ENCODE results near the gene GPR18.
"Not testable (repeated sequence)": the region's sequence is repeated elsewhere in the genome, so short reads cannot be mapped to it uniquely, and the experiment has no call there.

The GPR18 gene

DNA sequence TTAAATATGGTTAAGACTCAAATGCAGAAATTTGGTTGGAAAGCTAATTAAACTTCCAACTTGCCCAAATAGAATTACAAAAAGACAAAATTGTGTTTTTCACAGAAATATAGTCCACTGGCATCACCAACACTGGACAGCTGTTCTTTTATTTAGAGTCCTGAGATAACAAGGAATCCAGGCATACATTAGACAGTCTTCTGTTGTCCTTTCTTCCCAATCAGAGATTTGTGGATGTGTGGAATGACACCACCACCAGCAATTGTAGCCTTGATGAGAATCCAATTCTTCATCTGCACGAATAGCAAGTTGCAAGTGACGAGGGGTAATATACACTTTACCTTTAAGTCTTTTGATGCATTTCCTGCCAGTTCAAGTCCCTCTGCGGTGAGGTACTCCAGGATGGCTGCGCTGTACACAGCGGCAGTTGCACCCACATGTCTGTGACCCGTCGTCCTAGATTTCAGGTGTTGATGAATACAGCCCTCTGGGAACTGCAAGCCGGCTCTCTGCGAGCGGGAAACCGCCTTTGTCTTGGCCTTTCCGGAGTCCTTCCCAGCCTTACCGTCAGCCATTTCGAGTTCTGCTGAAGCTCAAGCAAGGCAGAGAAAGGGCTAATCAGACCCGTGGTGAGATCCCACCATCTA is 42.9 kb downstream of the GPR18 start:
- no peak overlapping the region for H3K4me3 ChIP-seq
- peaks cover 56% of the 10 kb centered on the region for H3K4me1 ChIP-seq
- H4K20me1 ChIP-seq, result peaks cover 100% of the 10 kb centered on the region

DNA sequence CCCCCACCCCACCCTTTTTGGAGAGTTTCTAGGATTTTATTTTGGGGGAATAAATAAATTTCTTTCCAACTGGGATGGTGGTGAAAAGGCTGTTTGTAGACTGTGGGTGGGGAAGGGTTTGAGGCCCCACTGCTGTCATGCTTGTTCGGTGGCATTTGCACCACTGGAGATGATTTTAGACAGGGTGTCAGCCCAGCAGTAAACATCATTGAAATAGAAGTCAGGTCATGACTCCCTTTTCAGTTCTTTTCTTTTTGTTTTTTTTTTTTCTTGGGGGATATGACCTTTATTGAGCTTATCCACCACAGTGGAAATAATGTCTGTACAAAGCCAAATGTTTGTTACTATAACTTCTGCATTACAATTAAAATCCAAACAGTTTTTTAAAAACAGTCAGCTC is 43.4 kb downstream of the GPR18 start:
- Histone ChIP-seq H3K27ac (no peak overlapping the region), H4K20me1 (peaks cover 100% of the 10 kb centered on the region), H3K9me3 (0 out of 2 replicates have a peak, but pooled peaks cover 5% of the 10 kb centered on the region), H3K27me3 (no peaks in the 10 kb centered on the region), H3K4me1 (peaks cover 50% of the 10 kb centered on the region), H3K4me2 (peak overlapping the region; percentile 43), H3K36me3 (peaks cover 37% of the 10 kb centered on the region), H3K4me3 (no peak overlapping the region), H3K9ac (no peak overlapping the region)
- TF ChIP-seq Cebpa-rat (IDR thresholded peaks at IDR 0.05), result no peak

More for the DNA sequence above, 42.9 kb downstream of the GPR18 start:
- Histone ChIP-seq H3K36me3 (peaks cover 35% of the 10 kb centered on the region), H3K27ac (no peak overlapping the region), H3K4me2 (no peak overlapping the region), H3K9ac (no peak overlapping the region), H3K9me3 (0 out of 2 replicates have a peak, but pooled peaks cover 5% of the 10 kb centered on the region), H3K27me3 (no peaks in the 10 kb centered on the region)
- no peak for TF ChIP-seq Cebpa-rat (IDR thresholded peaks at IDR 0.05)

DNA sequence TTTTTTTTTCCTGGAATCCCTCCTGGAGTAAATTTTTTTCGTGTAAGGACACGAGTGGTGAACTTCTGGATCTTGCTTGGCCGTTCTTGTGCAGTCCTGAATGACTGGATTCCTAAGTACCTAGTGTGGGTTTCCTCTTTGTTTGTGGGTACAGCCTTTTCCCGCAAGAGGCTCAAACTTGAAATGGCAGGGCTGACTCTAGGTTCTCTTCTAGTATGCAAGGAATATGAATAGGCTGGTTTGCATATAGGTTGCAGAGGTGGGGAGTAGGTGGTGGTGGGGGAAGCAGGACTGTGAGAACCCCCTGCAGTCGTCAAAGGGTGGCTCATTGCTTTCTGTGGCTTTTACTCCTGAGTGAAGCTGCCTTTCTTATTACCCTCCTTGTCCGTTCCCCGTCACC is 43.9 kb downstream of the GPR18 start:
- peaks cover 100% of the 10 kb centered on the region for H4K20me1 ChIP-seq
- H3K27ac ChIP-seq, result no peak overlapping the region
- H3K4me1 ChIP-seq, result peaks cover 45% of the 10 kb centered on the region
- 0 out of 2 replicates have a peak, but pooled peaks cover 5% of the 10 kb centered on the region for H3K9me3 ChIP-seq
- no peak overlapping the region for H3K4me3 ChIP-seq
- TF ChIP-seq Cebpa-rat (IDR thresholded peaks at IDR 0.05), result no peak
- H3K27me3 ChIP-seq, result no peaks in the 10 kb centered on the region
- no peak overlapping the region for H3K9ac ChIP-seq
- peak overlapping the region; percentile 43 for H3K4me2 ChIP-seq
- H3K36me3 ChIP-seq, result peaks cover 42% of the 10 kb centered on the region

DNA sequence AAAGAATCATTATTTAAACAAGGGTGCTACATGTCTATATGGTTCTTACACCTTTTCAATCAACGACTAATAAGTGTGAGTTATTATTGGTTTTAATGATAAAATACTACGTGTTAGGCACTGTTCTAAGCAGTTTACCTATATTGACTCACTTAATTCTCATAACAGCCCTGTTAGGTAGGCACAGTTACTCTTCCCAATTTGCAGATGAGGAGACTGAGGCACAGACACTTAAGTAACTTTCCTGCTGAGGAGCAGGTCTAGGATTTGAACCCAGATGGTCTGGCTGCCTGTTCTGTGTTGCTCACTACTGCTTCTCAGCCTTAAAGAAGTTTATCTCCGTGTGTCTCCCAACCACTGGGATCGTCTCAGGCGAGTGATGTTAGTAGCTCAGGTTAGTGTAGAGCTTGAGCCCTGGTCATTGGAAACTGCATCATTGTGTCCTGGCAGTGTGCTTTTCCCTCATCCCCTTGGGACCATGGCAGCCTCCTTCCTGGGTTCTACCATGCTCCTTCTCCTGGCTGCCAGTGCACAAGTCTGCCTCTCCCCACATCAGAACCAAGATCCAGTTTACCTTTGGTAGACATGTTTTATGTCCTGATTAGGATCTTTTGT is 46.7 kb downstream of the GPR18 start:
- Histone ChIP-seq H3K27me3 (no peaks in the 10 kb centered on the region), H3K9me3 (0 out of 2 replicates have a peak, but pooled peaks cover 5% of the 10 kb centered on the region), H3K36me3 (peaks cover 69% of the 10 kb centered on the region), H3K4me3 (no peak overlapping the region), H3K9ac (no peak overlapping the region), H4K20me1 (peaks cover 100% of the 10 kb centered on the region), H3K27ac (no peak overlapping the region), H3K4me1 (peaks cover 24% of the 10 kb centered on the region), H3K4me2 (no peak overlapping the region)
- TF ChIP-seq Cebpa-rat (IDR thresholded peaks at IDR 0.05), result no peak

GRCh38 chr13:99210627-99211026 is 47.6 kb downstream of the GPR18 start:
- H3K27me3 ChIP-seq, H3K4me3 ChIP-seq, H3K4me2 ChIP-seq, H3K9ac ChIP-seq, H3K9me3 ChIP-seq, H3K27ac ChIP-seq: not testable (repeated sequence)
- Histone ChIP-seq H4K20me1 (peaks cover 100% of the 10 kb centered on the region), H3K36me3 (peaks cover 73% of the 10 kb centered on the region), H3K4me1 (peaks cover 25% of the 10 kb centered on the region)

- Histone ChIP-seq H4K20me1 (peaks cover 100% of the 10 kb centered on the region), H3K9ac (0 out of 2 replicates have a peak overlapping the region, but pooled peaks have one; percentile 24), H3K9me3 (no peaks in the 10 kb centered on the region), H3K27me3 (no peaks in the 10 kb centered on the region), H3K36me3 (peaks cover 74% of the 10 kb centered on the region), H3K4me3 (no peak overlapping the region), H3K27ac (peak overlapping the region; percentile 41), H3K4me1 (peaks cover 28% of the 10 kb centered on the region), H3K4me2 (no peak overlapping the region)
- TF ChIP-seq Cebpa-rat (IDR thresholded peaks at IDR 0.05), result no peak
Measured at GRCh38 chr13:99208845-99209527, 49.2 kb downstream of the GPR18 start.

DNA sequence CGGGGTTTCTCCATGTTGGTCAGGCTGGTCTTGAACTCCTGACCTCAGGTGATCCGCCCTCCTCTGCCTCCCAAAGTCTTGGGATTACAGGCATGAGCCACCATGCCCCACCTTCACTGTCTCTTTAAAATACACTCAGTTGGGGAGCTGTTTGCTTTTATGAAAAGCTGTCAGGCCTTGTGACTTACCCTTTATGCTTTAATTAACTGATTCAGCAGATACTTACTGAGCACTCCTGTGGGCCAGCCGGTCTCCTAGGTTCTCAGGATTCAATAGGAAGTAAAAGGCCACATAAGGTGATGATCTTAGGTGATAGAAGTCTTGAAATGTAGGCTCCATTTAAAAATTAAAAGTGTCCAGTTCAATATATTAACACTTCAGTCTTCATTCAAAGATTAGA is 50.0 kb downstream of the GPR18 start:
- no peak overlapping the region for H3K4me3 ChIP-seq
- H3K27me3 ChIP-seq, result no peaks in the 10 kb centered on the region
- H3K4me2 ChIP-seq, result no peak overlapping the region
- H3K36me3 ChIP-seq, result peaks cover 75% of the 10 kb centered on the region
- H4K20me1 ChIP-seq, result peaks cover 100% of the 10 kb centered on the region
- TF ChIP-seq Cebpa-rat (IDR thresholded peaks at IDR 0.05), result no peak
- H3K27ac ChIP-seq, result 0 out of 2 replicates have a peak overlapping the region, but pooled peaks have one; percentile 41
- no peak overlapping the region for H3K9ac ChIP-seq
- no peaks in the 10 kb centered on the region for H3K9me3 ChIP-seq
- peaks cover 32% of the 10 kb centered on the region for H3K4me1 ChIP-seq

DNA sequence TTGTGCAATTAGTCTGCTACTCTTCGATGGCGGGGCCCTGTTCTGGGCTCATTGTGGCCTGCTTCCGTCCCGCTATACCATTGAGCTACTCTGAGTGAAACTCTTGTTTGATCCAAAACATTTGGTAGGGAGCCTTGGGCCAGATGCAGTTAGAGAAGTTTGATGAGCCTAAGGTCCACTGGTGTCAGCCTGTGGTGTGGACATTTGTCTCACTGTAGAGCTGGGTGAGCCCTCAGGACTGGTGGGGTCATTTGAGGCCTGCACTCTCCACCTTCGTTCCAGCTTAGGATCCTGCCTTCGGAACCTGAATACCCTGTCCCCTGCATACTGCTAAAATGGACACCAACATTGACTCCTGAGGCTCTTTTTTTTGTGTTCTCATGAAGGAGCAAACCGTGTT is 50.7 kb downstream of the GPR18 start:
- peaks cover 100% of the 10 kb centered on the region for H4K20me1 ChIP-seq
- no peak overlapping the region for H3K27ac ChIP-seq
- H3K4me2 ChIP-seq, result no peak overlapping the region
- H3K9ac ChIP-seq, result no peak overlapping the region
- no peaks in the 10 kb centered on the region for H3K27me3 ChIP-seq
- no peaks in the 10 kb centered on the region for H3K9me3 ChIP-seq
- peaks cover 39% of the 10 kb centered on the region for H3K4me1 ChIP-seq
- H3K4me3 ChIP-seq, result no peak overlapping the region
- TF ChIP-seq Cebpa-rat (IDR thresholded peaks at IDR 0.05), result no peak
- peaks cover 74% of the 10 kb centered on the region for H3K36me3 ChIP-seq

- H3K4me2 ChIP-seq, result no peak overlapping the region
- no peaks in the 10 kb centered on the region for H3K27me3 ChIP-seq
- TF ChIP-seq Cebpa-rat (IDR thresholded peaks at IDR 0.05), result no peak
- peaks cover 45% of the 10 kb centered on the region for H3K4me1 ChIP-seq
- H4K20me1 ChIP-seq, result peaks cover 100% of the 10 kb centered on the region
- H3K36me3 ChIP-seq, result peaks cover 70% of the 10 kb centered on the region
- H3K27ac ChIP-seq, result no peak overlapping the region
- no peak overlapping the region for H3K4me3 ChIP-seq
- no peak overlapping the region for H3K9ac ChIP-seq
- H3K9me3 ChIP-seq, result no peaks in the 10 kb centered on the region
Measured at GRCh38 chr13:99206873-99207272, 51.3 kb downstream of the GPR18 start.

DNA sequence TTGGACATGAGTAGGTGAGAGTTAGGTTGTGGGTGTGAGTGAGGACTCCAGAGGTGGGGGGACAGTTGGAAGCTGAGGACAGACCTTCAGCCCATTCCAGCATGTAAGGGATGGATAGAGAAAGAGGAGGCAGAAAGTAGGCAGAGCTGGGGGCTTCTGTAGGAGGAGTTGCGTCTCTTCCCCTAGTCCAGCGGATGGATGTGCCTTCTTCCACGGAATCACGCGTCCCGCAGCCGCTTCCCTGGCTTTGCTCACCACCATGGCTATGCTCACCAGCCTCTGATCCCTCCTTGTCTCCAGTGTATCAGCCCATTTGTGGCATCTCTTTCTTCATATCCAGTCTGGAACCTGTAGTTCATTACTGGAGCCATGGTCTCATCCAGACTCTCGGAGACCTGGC is 52.0 kb downstream of the GPR18 start:
- H3K9me3 ChIP-seq, result no peaks in the 10 kb centered on the region
- H3K36me3 ChIP-seq, result peaks cover 64% of the 10 kb centered on the region
- peaks cover 49% of the 10 kb centered on the region for H3K4me1 ChIP-seq
- no peaks in the 10 kb centered on the region for H3K27me3 ChIP-seq
- no peak overlapping the region for H3K4me2 ChIP-seq
- H3K27ac ChIP-seq, result no peak overlapping the region
- H4K20me1 ChIP-seq, result peaks cover 97% of the 10 kb centered on the region
- no peak overlapping the region for H3K4me3 ChIP-seq
- TF ChIP-seq Cebpa-rat (IDR thresholded peaks at IDR 0.05), result no peak
- H3K9ac ChIP-seq, result no peak overlapping the region
